ENCODE measurements around the gene SKAP2.

The SKAP2 gene

DNA sequence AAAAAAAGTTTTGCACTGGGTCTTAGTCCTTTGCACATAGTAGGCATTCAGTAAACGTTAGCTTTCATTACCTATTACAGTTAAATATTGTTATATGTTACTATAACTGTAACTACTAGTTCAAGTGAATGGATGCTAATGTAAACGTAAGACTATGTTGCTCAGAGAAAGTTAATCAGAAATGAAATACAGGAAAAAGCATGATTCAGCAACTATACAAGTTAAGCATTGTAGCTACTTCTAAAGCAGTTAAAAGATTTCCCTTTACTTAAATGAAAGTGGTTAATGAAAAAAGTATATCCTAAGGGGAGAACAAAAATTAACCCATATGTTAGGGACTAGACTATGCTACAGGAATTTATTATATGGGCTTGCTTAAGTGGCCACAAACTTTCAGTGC lies 121.2 kb downstream of the SKAP2 start:
- no peak for DNase-seq

DNA sequence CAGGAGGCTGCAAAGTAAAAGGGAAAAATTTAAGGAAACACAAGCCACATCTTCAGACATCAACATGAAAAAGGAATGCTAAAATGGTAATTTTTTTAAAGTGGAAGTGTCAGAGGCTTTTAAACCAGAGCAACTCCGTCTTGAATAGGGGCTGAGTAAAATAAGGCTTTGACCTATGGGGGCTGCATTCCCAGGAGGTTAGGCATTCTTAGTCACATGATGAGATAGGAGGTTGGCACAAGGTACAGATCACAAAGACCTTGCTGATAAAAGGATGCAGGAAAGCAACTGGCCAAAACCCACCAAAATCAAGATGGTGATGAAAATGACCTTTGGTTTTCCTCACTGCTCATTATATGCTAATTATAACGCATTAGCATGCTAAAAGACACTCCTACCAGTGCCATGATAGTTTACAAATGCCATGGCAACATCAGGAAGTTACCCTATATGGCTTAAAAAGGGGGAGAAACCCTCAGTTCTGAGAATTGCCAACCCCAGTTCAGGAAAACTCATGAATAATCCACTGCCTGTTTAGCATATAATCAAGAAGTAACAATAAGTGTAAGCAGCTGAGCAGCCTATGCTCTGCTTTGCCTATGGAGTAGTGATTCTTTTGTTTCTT lies 128.3 kb downstream of the SKAP2 start:
- no peak for DNase-seq

DNA sequence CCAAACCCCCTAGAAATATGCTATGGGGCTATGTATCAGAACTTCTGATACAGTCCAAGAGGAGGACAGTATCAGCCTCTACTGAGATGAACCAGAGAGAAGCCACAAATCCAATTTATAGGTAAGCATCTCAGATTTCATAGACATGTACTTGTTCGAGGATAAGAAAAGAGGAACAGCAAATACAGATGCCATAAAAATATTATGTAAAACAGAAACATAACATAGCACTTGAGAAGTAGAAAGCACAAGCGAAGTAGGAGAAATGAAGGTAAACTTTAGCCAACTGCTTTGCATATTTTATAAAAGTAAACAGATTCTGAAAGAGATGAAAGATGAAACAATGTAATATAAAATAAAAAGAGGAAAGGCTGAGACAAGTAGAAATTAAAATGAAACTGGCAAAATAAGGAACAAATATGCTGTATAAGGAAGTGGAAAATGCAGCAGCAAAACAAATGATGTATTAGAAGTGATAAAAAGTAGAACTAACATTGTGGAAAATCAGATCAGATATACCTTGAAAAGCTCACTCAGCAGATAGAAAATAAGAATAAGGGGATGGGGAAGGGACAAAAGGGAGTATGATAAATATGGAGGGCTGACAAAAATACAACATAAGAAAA lies 135.1 kb downstream of the SKAP2 start:
- no peak for DNase-seq

DNA sequence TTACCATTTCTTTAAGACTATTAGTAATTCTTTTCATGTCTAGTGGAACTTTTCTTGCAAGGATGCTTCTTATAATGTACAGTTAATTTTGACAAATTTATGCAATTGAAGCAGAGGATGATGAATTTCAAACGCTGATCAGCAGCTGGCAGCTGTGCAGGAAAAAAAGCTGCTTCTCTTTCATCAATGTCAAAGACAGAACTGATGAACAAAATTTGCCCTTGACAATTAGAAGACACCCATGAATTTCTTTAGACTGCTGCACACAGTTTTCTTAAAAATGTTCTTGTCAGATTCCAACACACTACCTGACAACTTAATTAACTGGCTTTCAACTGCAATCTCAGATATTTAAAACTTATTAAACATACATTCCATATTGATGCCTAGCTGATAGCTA lies 138.3 kb downstream of the SKAP2 start:
- DNase-seq: no peak

DNA sequence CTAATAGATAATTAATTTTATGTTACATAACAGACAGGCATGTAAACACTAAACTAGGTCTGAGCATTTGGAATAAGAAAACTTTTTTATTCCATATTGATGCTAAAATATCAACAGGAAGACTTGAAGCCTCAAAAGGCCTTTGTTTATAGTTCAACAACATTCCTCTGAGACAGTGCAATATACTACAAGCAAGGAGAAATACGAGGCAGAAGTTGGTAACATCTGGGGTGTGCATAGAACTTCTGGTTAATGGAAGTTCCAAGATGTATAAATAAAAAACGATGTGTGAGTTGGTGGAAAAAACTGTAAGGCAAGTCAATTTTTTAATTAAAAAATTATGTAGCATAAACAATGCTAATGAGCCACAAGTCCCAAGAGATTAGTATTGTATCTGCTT lies 139.6 kb downstream of the SKAP2 start:
- DNase-seq: no peak

DNA sequence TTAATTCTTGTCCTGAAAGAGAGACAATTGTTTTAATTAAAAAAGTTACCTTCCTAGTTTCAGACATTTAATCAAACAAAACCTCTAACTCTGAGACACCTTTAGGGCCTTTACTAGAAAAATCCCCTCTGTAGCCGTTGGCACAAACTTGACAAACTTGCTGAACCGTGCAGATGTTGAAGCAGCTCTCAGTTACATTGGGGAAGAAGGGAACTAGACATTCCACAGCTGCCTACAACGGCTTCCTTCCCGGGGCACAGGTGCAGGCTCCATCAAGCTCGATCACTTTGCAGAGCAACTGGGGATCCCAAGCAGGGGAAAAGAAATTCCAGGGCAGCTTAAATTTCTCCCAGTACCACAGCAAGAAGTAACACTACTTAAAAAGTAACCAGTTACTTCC lies 141.3 kb downstream of the SKAP2 start:
- DNase-seq: no peak

DNA sequence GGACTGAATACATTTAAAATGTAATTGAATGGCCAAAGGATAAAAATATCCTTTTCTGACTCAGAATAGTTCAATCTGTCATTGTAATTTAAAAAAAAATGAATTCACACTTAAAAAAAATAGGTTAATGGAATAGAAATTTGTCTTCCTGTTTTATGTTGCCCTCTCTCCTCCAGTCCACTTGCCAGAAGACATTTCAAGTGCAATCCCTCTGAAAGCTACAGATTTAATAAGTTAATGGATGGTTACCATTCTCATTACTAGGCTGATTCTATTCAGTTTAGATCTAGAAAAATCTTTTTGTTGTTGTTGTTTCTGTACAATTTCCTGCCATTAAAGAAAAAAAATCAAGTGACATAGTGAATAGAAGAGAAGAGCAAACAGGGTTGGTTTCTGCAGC lies 142.9 kb downstream of the SKAP2 start:
- DNase-seq: no peak

DNA sequence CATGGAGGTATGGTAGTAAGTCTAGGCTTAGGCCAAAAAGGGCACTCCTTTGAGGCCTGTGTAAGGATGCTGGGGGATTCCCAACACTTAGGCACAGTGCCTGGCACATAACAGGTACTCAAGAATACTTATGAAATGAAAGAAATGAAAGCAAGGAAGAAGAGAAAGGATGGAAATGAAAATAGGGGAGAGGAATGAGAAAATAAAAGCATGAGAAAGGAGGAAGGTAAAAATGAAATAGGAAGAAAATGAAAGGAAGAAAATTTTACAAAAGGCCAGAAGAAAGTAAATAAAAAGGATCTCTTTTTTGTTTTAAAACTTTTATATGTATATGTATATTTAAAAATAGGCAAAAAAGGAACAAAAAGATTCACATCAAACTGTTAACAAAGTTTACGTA lies 146.3 kb downstream of the SKAP2 start:
- DNase-seq: no peak

DNA sequence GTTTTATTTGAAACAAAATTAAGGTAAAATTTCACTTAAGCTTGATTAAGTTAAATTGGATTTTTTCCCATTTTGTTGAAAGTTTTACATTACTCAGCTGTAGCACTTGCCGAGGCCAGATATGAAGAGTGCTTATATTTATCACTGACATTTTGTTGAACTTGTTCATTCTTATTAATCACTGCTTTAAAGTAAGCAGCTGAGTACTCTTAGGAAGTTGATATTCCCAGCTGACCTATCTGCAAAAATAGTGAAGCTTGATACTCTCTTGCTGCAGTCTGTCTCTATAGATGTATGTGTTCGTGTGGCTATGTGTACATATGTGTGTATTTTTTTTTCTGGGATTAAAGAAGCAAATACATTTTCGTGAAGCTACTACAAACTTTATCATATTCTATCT lies 150.0 kb downstream of the SKAP2 start:
- no peak for DNase-seq

DNA sequence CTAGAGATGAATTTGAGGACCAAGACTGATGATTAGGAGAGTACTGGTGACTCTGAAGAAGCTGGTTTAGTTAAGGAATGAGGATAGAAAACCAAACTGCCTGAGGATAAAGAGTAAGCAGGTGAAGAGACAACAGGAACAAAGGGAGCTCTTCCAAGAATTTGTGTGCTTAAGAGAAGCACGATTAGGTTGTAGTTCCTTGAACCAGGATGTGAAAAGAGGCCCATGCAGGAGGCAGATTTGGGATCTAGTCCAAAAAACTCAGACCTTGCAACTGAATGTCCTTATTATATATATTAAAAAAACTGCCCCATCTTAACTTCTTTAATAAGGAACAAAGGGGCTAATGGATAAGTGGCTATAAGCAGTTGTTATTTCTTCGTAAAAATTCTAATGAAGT lies 150.4 kb downstream of the SKAP2 start:
- no peak for DNase-seq

DNA sequence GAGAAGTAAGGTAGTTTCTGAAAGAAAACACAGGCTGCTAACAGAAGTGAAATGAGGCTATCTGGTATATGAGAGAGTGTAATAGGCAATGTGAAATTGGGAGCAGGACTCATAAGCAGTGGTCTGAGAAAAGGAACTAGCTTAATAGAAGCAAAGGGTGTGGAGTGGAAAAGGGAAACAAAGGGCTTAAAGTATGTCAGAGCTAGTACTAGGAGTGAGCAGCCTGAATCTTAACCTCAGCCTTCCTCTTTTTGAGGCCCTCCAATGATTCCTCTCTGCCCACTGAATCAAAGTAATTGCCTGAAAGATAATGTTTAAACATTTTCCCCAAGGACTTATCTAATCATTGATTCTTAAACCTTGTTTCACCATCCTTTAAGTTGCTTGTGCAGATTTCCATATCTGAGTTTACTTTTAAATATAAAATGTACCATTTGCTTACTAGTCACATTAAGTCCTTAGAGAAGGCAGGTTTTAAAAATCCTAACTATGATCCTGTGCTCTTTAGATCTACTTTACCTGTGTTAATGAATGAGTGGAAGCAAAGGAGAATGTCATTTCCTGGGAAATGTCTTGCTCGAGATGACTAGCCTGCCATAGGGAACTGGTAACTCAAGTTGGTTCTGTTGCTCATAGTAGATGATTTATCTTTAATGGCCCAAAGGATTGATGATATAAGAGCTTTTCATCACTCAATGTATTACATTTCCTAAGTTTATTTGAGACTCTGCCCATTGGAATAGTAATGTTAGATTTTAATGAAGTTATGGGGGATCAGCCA lies 155.0 kb downstream of the SKAP2 start:
- DNase-seq: no peak

DNA sequence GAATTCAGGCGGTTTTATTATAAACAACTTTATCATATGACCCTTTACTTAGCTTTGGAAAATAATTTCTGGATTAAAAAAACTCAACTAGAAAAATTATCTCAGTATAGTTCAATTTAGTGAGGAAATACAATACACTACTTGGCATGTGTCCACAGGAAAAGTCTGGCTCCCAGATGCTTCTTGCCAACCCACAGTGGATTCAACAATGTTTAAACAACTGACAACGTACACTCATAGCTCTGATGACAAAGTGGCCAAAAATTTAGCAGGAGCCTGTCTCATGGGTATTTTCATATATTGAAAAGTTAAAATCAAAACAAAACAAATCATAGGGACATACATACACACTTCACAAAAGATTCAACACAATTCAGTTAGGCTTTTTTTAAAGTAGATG lies 158.8 kb downstream of the SKAP2 start:
- DNase-seq: peak; percentile 76

DNA sequence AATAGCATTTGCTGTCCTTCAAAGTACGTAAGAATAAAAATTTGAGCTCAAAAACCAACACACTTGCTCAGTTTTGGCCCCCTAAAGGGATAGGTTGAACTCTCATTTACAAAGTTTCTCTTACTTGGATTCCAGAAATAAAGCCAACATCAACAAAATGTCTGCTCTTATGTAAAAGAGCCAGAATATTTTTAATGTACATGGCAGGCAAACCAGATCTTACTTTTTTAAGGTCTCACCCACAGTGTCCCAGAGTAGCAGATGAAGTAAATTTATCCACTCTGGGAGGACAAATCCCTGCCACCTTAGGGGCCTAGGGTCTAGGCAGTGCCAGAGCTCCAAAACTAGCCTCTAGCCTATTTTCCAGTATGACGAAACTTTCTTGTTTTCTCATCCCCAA lies 159.6 kb downstream of the SKAP2 start:
- no peak for DNase-seq

DNA sequence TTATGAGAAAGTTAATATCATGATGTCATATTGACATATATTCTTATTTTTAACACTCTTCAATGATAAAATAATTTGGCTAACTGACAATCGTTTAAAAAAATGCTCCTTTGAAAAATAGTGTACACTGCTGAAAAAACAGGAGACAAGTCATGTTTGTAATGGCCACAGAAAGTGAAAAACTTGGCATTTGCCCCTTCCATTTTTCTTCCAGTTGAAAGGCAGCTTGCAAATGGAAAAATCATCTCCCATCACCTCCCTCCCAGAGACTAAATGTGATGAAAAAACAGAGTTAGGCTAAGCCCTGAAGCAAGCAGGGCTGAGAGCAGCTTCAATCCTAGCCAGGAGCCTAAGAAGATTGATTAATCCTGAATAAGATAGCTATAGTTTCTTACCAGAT lies 160.4 kb downstream of the SKAP2 start:
- DNase-seq: no peak

DNA sequence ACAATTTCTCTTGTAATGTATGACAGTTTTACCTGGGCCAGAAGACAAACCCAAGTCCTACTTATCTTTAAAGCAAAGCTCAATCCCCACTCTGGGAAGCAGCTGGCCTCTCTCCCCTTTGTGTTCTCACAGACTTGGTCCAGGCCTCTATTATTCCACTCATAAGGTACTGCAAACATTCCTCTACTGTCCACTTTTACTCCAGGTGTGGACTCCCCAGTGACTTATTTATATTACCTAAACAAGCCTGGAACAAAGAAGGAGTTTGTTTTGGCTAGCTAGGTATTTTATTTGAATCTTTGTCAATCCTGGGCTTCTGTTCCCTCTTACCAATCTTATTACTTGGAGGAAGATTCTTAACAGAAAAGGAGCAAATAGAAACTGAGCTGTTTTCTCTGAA lies 163.5 kb downstream of the SKAP2 start:
- no peak for DNase-seq

DNA sequence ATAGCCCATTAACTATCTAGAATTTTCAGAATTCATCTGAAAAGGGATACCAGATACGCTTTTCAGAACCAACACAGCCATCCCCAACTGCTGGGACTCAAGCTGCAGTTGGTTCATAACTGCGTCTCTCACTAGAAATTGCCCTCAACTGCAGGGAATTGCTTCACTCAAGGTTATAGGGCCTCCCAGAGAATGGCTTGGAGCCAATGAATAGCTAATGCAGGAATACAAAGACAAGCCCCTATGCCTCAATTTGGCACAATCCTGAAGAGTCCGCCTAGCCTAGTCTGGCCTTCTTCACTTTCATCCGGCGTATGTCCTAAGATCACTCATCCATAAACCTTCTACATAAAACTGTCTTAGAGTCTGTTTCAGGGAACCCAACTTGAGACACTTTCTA lies 164.0 kb downstream of the SKAP2 start:
- DNase-seq: no peak

DNA sequence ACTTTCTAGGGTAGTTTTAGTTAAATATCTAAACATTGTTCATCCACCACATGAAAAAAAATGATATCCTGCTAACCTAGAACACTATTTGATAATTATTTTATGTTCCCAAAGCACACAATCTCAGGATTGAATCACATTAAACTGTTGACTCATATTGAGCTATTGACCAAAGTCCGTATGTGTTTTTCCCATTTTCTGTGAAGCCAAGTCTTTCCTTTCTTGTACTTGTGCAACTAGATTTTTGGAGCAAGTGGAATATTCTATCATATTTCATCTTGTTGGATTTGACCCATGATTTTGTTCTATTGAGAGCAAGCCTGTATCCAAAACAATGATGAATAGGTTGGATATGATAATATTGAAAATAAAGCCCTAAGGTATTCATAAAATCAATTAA lies 164.6 kb downstream of the SKAP2 start:
- DNase-seq: no peak

DNA sequence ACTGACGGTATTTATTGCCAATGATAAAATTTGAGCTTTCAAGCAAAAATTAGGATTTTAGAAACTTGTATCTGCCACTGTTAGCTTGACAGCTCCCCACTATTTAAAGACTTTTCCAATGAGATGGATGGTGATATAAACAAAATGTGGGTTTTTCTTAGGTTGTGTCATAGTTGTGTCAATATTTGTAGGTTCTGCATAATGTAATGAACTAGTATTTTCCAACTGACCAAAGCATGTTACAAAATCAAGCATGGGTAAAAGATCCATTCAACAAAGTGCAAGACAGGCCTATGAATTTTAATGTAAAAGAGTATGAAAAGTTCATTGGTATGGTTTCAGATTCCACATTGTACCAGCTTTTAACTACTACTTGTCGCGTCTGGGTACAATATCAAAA lies 165.6 kb downstream of the SKAP2 start:
- DNase-seq: no peak

DNA sequence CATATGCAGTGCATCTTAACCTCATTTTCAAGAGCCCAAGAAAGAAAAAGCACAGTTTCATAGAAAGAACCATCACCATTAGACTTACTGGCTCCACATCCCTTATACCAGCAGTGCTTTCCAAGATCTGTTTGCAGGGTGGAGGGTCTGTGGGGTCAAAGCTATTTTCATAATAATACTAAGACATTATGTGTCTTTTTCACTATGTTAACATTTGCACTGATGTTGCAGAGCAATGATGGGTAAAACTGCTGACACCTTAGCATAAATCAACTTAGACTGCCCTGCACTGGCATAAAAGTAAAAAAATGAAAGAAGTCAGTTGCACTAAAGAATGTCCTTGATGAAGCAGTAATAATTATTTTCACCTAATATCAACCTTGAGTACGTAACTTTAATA lies 166.2 kb downstream of the SKAP2 start:
- no peak for DNase-seq

DNA sequence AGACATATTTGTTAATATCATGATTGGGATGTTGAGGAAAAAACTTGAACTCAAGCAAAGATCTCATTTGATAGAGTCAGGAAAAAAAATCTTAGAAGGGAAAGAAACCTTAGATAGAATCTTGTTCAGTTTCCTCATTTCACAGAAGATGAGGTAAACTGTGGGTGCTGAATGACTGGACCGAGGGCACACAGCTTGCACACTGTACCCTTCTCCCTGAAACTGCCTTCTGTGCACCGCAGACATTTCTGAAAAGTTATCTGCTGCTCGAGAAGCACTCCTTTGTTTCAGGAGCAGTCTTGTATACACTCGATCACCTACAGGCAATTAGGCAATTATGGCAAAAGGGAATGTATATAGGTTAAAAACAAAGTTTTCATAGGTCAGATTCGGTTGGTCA lies 167.4 kb downstream of the SKAP2 start:
- no peak for DNase-seq

DNA sequence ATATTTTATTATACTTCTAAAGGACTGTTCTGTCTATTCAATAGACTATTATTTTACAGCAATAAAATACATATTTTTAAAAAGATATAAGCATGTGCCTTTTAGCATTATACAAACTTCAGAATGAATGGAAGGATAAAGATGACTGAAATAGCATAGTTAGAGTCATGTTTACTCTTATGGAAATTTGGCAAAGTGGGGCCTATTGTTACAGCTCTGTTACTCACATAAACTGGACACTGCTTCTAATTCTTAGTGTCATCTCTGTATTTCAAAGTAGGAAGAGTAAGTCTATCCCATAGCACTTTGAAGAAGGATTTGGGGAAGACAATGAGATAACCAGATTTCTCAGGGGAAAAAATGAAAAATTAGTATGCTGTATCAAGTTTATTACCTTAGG lies 168.2 kb downstream of the SKAP2 start:
- DNase-seq: no peak

DNA sequence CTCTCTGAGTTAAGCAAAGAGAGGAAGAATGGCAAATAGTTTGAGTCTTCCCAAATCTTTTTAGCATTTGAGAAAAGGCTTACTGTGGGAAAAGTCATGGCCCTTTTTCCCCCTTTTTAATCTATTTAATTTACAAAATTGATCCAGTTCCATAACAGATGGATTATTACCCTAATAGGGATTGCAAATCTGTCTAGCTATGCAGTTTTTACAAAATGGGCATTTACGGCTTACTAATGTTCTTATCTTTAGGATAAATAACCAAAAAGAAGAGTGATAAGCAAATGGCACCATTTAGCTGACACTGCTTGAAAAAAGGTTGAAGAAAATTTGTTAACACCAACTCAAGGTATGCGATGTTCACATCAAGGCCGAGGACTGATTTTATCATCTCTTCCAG lies 169.7 kb downstream of the SKAP2 start:
- no peak for DNase-seq

DNA sequence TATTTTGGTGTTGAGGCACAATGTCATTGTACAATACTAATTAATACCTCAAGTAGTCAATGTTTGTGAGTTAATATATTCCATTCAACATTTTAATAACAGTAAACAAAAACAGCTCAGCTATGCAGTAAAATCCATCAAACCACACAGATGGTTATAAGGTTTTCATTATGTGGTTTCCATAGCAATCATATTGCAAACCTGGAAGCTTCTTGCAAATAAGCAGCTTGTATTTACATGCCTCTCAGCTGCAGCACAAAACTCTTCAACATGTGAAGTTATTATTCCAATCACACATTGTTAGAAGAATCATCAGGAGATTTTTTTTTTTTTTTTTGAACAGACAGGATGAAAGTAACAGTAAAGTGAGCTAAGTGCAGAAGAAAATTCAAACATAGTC lies 170.2 kb downstream of the SKAP2 start:
- DNase-seq: peak; percentile 70

DNA sequence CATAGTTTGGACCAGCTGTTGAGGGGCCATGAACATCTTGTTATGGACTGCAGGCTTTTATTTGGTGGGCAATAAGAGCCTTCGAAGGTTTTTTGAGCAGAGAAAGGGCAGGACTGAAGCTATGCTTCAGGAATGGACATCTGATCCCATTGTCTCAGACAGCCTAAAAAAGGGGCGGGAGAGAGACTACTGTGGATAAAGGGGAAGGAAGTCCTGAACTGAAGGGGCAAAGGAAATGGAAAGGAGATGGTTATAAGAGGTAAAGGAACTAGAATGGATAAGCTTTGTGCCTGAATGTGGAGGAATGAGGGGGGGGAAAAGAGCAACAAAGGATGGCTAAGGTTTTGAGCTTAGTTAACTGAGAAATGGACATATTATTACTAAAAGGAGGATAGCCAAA lies 172.5 kb downstream of the SKAP2 start:
- no peak for DNase-seq

DNA sequence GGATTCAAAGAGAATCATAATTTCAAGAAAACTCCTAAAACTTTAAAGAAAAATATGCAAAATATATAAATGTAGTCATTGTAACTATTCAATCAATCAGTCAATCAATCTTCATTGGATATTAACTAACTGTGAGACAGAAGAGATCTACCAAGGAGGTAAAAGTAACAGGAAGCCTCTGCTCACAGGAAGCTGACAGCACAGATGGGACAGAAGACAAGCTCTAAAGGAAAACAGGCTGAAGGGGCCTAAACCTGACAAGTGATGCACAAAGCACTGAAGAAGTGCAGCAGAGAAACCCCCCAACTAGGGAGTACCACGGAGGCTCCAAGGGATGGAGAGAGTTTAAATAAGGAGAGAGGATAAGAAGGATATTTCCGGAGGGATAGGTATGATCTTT lies 173.0 kb downstream of the SKAP2 start:
- DNase-seq: no peak

Measured in NCI-H2171 (cell line).